ENCODE results near the gene NCAPG2.

The NCAPG2 gene

GRCh38 chr7:158729646-158730382, 25.2 kb upstream of the NCAPG2 start:
- H3K36me3 ChIP-seq (replicated peaks; ENCODE audit: insufficient read depth, low read length): no peaks in the 10 kb centered on the region
- no peaks in the 10 kb centered on the region for H3K9me3 ChIP-seq (replicated peaks; ENCODE audit: insufficient read depth, low read length)
- H2AFZ ChIP-seq (ENCODE audit: low read length): no peak overlapping the region
- H4K20me1 ChIP-seq (ENCODE audit: insufficient read depth, low read length): no peaks in the 10 kb centered on the region
- H3K27ac ChIP-seq (ENCODE audit: low read length): no peak overlapping the region
- DNase-seq: no peak
- no peaks in the 10 kb centered on the region for H3F3A ChIP-seq (ENCODE audit: insufficient read depth, low read length)
- no peaks in the 10 kb centered on the region for H3K4me1 ChIP-seq (ENCODE audit: low read length)
- H3K9ac ChIP-seq (ENCODE audit: low read length): no peak overlapping the region
- no peaks in the 10 kb centered on the region for H3K9me2 ChIP-seq (replicated peaks; ENCODE audit: insufficient read depth, low read length)
- no peak overlapping the region for H3K4me2 ChIP-seq (ENCODE audit: low read depth, low read length)
- no peaks in the 10 kb centered on the region for H3K79me2 ChIP-seq (ENCODE audit: low read length)
- no peaks in the 10 kb centered on the region for H3K27me3 ChIP-seq (replicated peaks; ENCODE audit: insufficient read depth, low read length)
- H3K4me3 ChIP-seq (ENCODE audit: low read length): no peak overlapping the region
- no peak for TF ChIP-seq EZH2 (optimal IDR thresholded peaks at IDR 0.05; ENCODE audit: low read depth, low read length)
- TF ChIP-seq, protein P1, sequence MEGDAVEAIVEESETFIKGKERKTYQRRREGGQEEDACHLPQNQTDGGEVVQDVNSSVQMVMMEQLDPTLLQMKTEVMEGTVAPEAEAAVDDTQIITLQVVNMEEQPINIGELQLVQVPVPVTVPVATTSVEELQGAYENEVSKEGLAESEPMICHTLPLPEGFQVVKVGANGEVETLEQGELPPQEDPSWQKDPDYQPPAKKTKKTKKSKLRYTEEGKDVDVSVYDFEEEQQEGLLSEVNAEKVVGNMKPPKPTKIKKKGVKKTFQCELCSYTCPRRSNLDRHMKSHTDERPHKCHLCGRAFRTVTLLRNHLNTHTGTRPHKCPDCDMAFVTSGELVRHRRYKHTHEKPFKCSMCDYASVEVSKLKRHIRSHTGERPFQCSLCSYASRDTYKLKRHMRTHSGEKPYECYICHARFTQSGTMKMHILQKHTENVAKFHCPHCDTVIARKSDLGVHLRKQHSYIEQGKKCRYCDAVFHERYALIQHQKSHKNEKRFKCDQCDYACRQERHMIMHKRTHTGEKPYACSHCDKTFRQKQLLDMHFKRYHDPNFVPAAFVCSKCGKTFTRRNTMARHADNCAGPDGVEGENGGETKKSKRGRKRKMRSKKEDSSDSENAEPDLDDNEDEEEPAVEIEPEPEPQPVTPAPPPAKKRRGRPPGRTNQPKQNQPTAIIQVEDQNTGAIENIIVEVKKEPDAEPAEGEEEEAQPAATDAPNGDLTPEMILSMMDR (IDR thresholded peaks at IDR 0.05; ENCODE audit: low read length): no peak
- no peak for TF ChIP-seq EZH2phosphoT487 (IDR thresholded peaks at IDR 0.05; ENCODE audit: low read length)

GRCh38 chr7:158728911-158729645, 24.5 kb upstream of the NCAPG2 start:
- H3K4me3 ChIP-seq (ENCODE audit: low read length): no peak overlapping the region
- H2AFZ ChIP-seq (ENCODE audit: low read length): no peak overlapping the region
- H3K4me2 ChIP-seq (ENCODE audit: low read depth, low read length): no peak overlapping the region
- H3K27ac ChIP-seq (ENCODE audit: low read length): no peak overlapping the region
- H3K9me2 ChIP-seq (replicated peaks; ENCODE audit: insufficient read depth, low read length): no peaks in the 10 kb centered on the region
- no peaks in the 10 kb centered on the region for H3K79me2 ChIP-seq (ENCODE audit: low read length)
- no peak overlapping the region for H3K9ac ChIP-seq (ENCODE audit: low read length)
- TF ChIP-seq, protein P1 (IDR thresholded peaks at IDR 0.05; ENCODE audit: low read length): no peak
- TF ChIP-seq EZH2phosphoT487 (IDR thresholded peaks at IDR 0.05; ENCODE audit: low read length) (no peak), EZH2 (optimal IDR thresholded peaks at IDR 0.05; ENCODE audit: low read depth, low read length) (no peak)
- no peak for DNase-seq
- H3K4me1 ChIP-seq (ENCODE audit: low read length): no peaks in the 10 kb centered on the region
- H3F3A ChIP-seq (ENCODE audit: insufficient read depth, low read length): no peaks in the 10 kb centered on the region
- no peaks in the 10 kb centered on the region for H4K20me1 ChIP-seq (ENCODE audit: insufficient read depth, low read length)
- H3K36me3 ChIP-seq (replicated peaks; ENCODE audit: insufficient read depth, low read length): no peaks in the 10 kb centered on the region
- H3K9me3 ChIP-seq (replicated peaks; ENCODE audit: insufficient read depth, low read length): no peaks in the 10 kb centered on the region
- no peaks in the 10 kb centered on the region for H3K27me3 ChIP-seq (replicated peaks; ENCODE audit: insufficient read depth, low read length)

DNA sequence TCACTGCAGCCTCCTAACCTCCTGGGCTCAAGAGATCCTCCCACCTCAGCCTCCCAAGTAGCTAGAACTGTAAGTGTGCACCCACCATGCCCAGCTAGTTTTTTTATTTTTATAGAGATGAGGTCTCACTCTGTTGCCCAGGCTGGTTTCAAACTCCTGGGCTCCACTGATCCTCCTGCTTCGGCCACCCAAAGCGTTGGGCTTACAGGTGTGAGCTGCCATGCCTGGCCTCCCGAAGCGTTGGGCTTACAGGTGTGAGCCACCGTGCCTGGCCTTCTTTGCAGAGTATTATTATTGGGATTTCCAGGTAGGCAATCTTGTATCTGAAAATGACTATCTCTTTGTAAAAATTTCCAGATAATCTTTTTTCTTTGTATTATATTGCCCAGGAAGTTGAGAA, 23.1 kb upstream of the NCAPG2 start:
- Histone ChIP-seq H3K4me1 (ENCODE audit: low read length) (no peaks in the 10 kb centered on the region), H3K27ac (ENCODE audit: low read length) (no peak overlapping the region), H2AFZ (ENCODE audit: low read length) (no peak overlapping the region), H3K79me2 (ENCODE audit: low read length) (no peaks in the 10 kb centered on the region), H3K4me2 (ENCODE audit: low read depth, low read length) (no peak overlapping the region), H3K9me3 (replicated peaks; ENCODE audit: insufficient read depth, low read length) (no peaks in the 10 kb centered on the region), H3F3A (ENCODE audit: insufficient read depth, low read length) (no peaks in the 10 kb centered on the region), H3K4me3 (ENCODE audit: low read length) (no peak overlapping the region), H3K9me2 (replicated peaks; ENCODE audit: insufficient read depth, low read length) (no peaks in the 10 kb centered on the region), H3K36me3 (replicated peaks; ENCODE audit: insufficient read depth, low read length) (no peaks in the 10 kb centered on the region), H3K27me3 (replicated peaks; ENCODE audit: insufficient read depth, low read length) (no peaks in the 10 kb centered on the region), H3K9ac (ENCODE audit: low read length) (no peak overlapping the region), H4K20me1 (ENCODE audit: insufficient read depth, low read length) (no peaks in the 10 kb centered on the region)
- TF ChIP-seq EZH2 (optimal IDR thresholded peaks at IDR 0.05; ENCODE audit: low read depth, low read length): no peak
- no peak for DNase-seq

Measured in MM.1S (cell line).